ENCODE results near the gene THAP2. TPM values are rescaled to one million over a fixed set of nuclear protein-coding genes. Genes with fewer than 3 reads are reported as not detected.
A peak's percentile ranks its signal among the peaks of the same experiment; 100 is the strongest.

The THAP2 gene
- total RNA-seq, 1 donor from 2014 or later, result 4.9 TPM

GRCh38 chr12:71704920-71705319 is 40.8 kb downstream of the THAP2 start:
- Histone ChIP-seq H3K27ac (no peak overlapping the region), H3K27me3 (no peaks in the 10 kb centered on the region), H3K4me1 (no peaks in the 10 kb centered on the region), H3K36me3 (peaks cover 20% of the 10 kb centered on the region), H3K4me3 (no peak overlapping the region), H3K9me3 (no peaks in the 10 kb centered on the region)
- no peak for TF ChIP-seq CTCF (IDR thresholded peaks at IDR 0.05)
- DNase-seq (no peak), ATAC-seq (no peak)
- intact Hi-C loops (cut with DNase I), result no loop called here

- Histone ChIP-seq H3K9me3 (peaks cover 9% of the 10 kb centered on the region), H3K4me3 (no peak overlapping the region), H3K27me3 (no peaks in the 10 kb centered on the region), H3K27ac (no peak overlapping the region), H3K4me1 (no peaks in the 10 kb centered on the region), H3K36me3 (peaks cover 5% of the 10 kb centered on the region)
- intact Hi-C loops (cut with DNase I), result no loop called here
- no peak for ATAC-seq
- DNase-seq, result no peak
- TF ChIP-seq CTCF (IDR thresholded peaks at IDR 0.05), result no peak
These were observed 44.6 kb downstream of the THAP2 start for GRCh38 chr12:71708658-71709057.

GRCh38 chr12:71710276-71711125 is 46.4 kb downstream of the THAP2 start:
- no peak overlapping the region for H3K27ac ChIP-seq

GRCh38 chr12:71718611-71719010 is 54.5 kb downstream of the THAP2 start:
- DNase-seq (no peak), ATAC-seq (no peak)
- Histone ChIP-seq H3K36me3 (no peaks in the 10 kb centered on the region), H3K4me3 (no peak overlapping the region), H3K9me3 (peaks cover 7% of the 10 kb centered on the region), H3K27ac (no peak overlapping the region), H3K4me1 (no peaks in the 10 kb centered on the region), H3K27me3 (no peaks in the 10 kb centered on the region)
- intact Hi-C loops (cut with DNase I), result no loop called here
- no peak for TF ChIP-seq CTCF (IDR thresholded peaks at IDR 0.05)

More at GRCh38 chr12:71710276-71711125, 46.4 kb downstream of the THAP2 start:
- peaks cover 16% of the 10 kb centered on the region for H3K9me3 ChIP-seq
- DNase-seq, result no peak
- no peaks in the 10 kb centered on the region for H3K27me3 ChIP-seq
- H3K36me3 ChIP-seq, result no peaks in the 10 kb centered on the region
- intact Hi-C loops (cut with DNase I), result no loop called here
- no peaks in the 10 kb centered on the region for H3K4me1 ChIP-seq
- no peak overlapping the region for H3K4me3 ChIP-seq
- no peak for TF ChIP-seq CTCF (IDR thresholded peaks at IDR 0.05)
- ATAC-seq, result no peak

GRCh38 chr12:71719647-71720370 is 55.7 kb downstream of the THAP2 start:
- Histone ChIP-seq H3K4me3 (no peak overlapping the region), H3K27ac (no peak overlapping the region), H3K4me1 (no peaks in the 10 kb centered on the region), H3K9me3 (no peaks in the 10 kb centered on the region), H3K27me3 (no peaks in the 10 kb centered on the region), H3K36me3 (no peaks in the 10 kb centered on the region)
- intact Hi-C loops (cut with DNase I), result no loop called here
- DNase-seq (no peak), ATAC-seq (peak; percentile 39)
- TF ChIP-seq CTCF (IDR thresholded peaks at IDR 0.05), result no peak

Data from upper lobe of right lung (tissue), 1 donor.